ENCODE results near the gene ADAM21. TPM values are rescaled to one million over a fixed set of nuclear protein-coding genes. Genes with fewer than 3 reads are reported as not detected.
"Not testable (repeated sequence)": the region's sequence is repeated elsewhere in the genome, so short reads cannot be mapped to it uniquely, and the experiment has no call there.

The ADAM21 gene
- total RNA-seq, 1 donor from 2014 or later: 0.08 TPM

- no peak overlapping the region for H3K4me3 ChIP-seq (ENCODE audit: low read depth, low read length)
- DNase-seq (ENCODE audit: low read depth): no peak
- H3K27me3 ChIP-seq (ENCODE audit: control insufficient read depth, insufficient read depth, low read length): no peaks in the 10 kb centered on the region
- TF ChIP-seq, protein P1, sequence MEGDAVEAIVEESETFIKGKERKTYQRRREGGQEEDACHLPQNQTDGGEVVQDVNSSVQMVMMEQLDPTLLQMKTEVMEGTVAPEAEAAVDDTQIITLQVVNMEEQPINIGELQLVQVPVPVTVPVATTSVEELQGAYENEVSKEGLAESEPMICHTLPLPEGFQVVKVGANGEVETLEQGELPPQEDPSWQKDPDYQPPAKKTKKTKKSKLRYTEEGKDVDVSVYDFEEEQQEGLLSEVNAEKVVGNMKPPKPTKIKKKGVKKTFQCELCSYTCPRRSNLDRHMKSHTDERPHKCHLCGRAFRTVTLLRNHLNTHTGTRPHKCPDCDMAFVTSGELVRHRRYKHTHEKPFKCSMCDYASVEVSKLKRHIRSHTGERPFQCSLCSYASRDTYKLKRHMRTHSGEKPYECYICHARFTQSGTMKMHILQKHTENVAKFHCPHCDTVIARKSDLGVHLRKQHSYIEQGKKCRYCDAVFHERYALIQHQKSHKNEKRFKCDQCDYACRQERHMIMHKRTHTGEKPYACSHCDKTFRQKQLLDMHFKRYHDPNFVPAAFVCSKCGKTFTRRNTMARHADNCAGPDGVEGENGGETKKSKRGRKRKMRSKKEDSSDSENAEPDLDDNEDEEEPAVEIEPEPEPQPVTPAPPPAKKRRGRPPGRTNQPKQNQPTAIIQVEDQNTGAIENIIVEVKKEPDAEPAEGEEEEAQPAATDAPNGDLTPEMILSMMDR (IDR thresholded peaks at IDR 0.05; ENCODE audit: insufficient read depth, low read length, poor library complexity, severe bottlenecking): no peak
- H3K36me3 ChIP-seq (ENCODE audit: control insufficient read depth, insufficient read depth, low read length): no peaks in the 10 kb centered on the region
Measured at GRCh38 chr14:70422538-70422937, 29.4 kb upstream of the ADAM21 start.

DNA sequence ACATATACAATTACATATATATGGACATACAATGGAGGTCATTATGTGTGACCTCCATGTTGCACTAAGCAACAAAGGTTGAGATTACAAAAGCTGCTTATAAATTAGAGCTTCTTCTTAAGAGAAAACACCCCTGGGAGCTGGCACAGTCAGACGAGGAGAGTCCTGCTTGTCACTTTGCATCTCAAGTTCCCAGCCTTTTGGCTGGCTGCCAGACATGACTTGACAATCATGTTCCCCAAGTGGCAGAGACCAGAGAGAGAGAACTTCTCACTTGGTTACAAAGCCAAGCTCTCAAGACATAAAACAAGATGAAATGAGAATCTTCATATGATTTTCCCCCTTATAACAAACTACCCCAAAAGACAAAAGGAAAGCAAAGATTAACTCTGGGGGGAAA lies 26.6 kb upstream of the ADAM21 start:
- Histone ChIP-seq H3K36me3 (ENCODE audit: control insufficient read depth, insufficient read depth, low read length) (no peaks in the 10 kb centered on the region), H3K27me3 (ENCODE audit: control insufficient read depth, insufficient read depth, low read length) (no peaks in the 10 kb centered on the region), H3K4me3 (ENCODE audit: low read depth, low read length) (no peak overlapping the region)
- TF ChIP-seq, protein P1 (IDR thresholded peaks at IDR 0.05; ENCODE audit: insufficient read depth, low read length, poor library complexity, severe bottlenecking): no peak
- no peak for DNase-seq (ENCODE audit: low read depth)

- not testable (repeated sequence) for DNase-seq (ENCODE audit: low read depth); H3K36me3 ChIP-seq (ENCODE audit: control insufficient read depth, insufficient read depth, low read length); H3K27me3 ChIP-seq (ENCODE audit: control insufficient read depth, insufficient read depth, low read length); H3K4me3 ChIP-seq (ENCODE audit: low read depth, low read length)
Measured at GRCh38 chr14:70426555-70426954, 25.4 kb upstream of the ADAM21 start.

DNA sequence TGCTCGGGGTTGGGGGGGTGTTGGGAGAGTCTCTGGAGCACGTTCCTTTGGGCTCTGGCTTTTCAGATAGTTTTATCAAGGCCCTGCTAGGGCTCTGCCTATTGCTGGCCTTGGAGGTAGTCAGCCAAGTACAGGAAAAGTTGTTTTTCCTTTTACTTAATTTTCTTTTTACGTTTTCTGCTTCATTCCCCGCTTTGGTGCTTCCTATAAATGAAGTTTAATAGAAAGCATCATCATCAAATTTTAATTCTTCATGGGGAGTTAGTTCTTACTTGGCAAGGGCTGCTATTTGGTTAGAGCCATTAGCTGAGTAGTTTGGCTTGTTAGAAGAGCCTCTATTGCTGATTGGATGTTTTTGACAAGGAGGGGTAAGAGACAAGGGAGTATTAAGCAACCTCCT lies 15.1 kb upstream of the ADAM21 start:
- no peak for DNase-seq (ENCODE audit: low read depth)
- no peaks in the 10 kb centered on the region for H3K36me3 ChIP-seq (ENCODE audit: control insufficient read depth, insufficient read depth, low read length)
- H3K27me3 ChIP-seq (ENCODE audit: control insufficient read depth, insufficient read depth, low read length): no peaks in the 10 kb centered on the region
- H3K4me3 ChIP-seq (ENCODE audit: low read depth, low read length): no peak overlapping the region
- TF ChIP-seq, protein P1 (IDR thresholded peaks at IDR 0.05; ENCODE audit: insufficient read depth, low read length, poor library complexity, severe bottlenecking): no peak

GRCh38 chr14:70441641-70442040 lies 10.3 kb upstream of the ADAM21 start:
- DNase-seq (ENCODE audit: low read depth): no peak
- Histone ChIP-seq H3K4me3 (ENCODE audit: low read depth, low read length) (no peak overlapping the region), H3K27me3 (ENCODE audit: control insufficient read depth, insufficient read depth, low read length) (no peaks in the 10 kb centered on the region), H3K36me3 (ENCODE audit: control insufficient read depth, insufficient read depth, low read length) (no peaks in the 10 kb centered on the region)
- TF ChIP-seq, protein P1 (IDR thresholded peaks at IDR 0.05; ENCODE audit: insufficient read depth, low read length, poor library complexity, severe bottlenecking): no peak

- Histone ChIP-seq H3K36me3 (ENCODE audit: control insufficient read depth, insufficient read depth, low read length) (no peaks in the 10 kb centered on the region), H3K4me3 (ENCODE audit: low read depth, low read length) (no peak overlapping the region), H3K27me3 (ENCODE audit: control insufficient read depth, insufficient read depth, low read length) (no peaks in the 10 kb centered on the region)
- TF ChIP-seq, protein P1 (IDR thresholded peaks at IDR 0.05; ENCODE audit: insufficient read depth, low read length, poor library complexity, severe bottlenecking): no peak
- no peak for DNase-seq (ENCODE audit: low read depth)
Measured at GRCh38 chr14:70442750-70443149, 9.2 kb upstream of the ADAM21 start.
